HG02970 (cell line): ENCODE measurements around the gene SEMA3A.
"Not testable (repeated sequence)": the region's sequence is repeated elsewhere in the genome, so short reads cannot be mapped to it uniquely, and the experiment has no call there.

Experiments used
- ATAC-seq: cut with Tn5 transposase; IDR thresholded peaks from one replicate; pipeline ENCODE4 v1.9.1; 2021; ENCODE audit warnings: mild to moderate bottlenecking, moderate library complexity, moderate number of reproducible peaks; ENCODE audit not compliant: unreplicated experiment, low FRiP score

SEMA3A gene

DNA sequence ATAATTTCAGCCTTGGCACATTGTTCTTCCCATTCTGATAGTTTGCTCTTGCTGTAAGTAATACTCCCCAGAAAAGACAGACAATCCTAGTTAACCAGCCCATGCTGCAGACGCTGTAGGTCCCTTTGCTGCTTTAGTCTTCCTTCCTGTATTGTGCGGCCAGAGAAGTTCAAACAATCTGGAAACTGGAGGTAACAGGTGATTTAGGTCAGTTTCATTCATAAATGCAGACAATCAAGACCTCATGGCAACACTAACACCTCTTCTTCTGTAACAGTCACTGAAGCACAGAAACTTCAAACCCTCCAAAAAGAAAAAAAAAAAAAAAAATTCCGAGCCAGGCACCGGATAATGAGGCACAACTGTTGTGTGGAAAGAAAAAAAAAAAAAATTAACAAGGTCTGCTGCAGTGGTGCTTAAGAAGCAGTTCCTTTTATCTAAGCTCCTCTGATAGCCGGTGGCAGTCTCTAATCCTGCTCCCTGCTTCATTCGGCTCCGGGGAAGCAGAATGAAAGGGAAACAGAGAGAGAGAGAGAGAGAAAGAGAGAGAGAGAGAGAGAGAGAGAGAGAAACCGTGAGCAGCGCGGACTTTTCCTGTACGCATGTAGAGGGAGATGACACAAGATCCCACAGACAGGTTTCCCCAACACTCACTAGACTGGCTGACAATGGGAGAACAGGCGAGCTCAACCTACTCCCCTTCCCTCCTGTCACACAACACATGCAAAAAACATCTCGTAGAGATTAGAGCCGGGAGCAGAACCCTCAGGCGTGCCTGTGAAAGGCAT is at the start of gene SEMA3A:
TSS of gene SEMA3A (minus strand) at position 306 of the 788 bp plus-strand sequence. CDS start at position 103, 203 bp downstream.
- no peak for ATAC-seq

DNA sequence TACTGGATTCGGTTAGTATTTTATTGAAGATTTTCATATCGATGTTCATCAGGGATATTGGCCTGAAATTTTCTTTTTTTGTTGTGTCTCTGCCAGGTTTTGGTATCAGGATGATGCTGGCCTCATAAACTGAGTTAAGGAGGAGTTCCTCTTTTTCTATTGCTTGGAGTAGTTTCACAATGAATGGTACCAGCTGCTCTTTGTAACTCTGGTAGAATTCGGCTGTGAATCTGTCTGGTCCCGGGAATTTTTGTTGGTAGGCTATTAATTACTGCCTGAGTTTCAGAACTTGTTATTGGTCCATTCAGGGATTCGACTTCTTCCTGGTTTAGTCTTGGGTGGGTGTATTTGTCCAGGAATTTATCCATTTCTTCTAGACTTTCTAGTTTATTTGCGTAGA is 48.4 kb upstream of the SEMA3A start:
- not testable (repeated sequence) for ATAC-seq

DNA sequence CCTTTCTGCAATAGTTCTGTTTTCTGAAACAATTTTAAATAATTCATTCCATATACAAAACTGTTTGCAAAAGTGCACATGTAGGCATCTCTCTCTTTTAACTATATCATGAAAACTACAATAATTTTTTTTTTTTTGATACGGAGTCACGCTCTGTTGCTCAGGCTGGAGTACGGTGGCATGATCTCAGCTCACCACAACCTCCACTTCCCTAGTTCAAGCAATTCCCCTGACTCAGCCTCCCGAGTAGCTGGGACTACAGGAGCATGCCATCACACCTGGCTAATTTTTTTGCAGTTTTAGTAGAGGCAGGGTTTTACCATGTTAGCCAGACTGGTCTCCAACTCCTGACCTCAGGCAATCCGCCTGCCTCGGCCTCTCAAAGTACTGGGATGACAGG is 44.0 kb upstream of the SEMA3A start:
- ATAC-seq: no peak

DNA sequence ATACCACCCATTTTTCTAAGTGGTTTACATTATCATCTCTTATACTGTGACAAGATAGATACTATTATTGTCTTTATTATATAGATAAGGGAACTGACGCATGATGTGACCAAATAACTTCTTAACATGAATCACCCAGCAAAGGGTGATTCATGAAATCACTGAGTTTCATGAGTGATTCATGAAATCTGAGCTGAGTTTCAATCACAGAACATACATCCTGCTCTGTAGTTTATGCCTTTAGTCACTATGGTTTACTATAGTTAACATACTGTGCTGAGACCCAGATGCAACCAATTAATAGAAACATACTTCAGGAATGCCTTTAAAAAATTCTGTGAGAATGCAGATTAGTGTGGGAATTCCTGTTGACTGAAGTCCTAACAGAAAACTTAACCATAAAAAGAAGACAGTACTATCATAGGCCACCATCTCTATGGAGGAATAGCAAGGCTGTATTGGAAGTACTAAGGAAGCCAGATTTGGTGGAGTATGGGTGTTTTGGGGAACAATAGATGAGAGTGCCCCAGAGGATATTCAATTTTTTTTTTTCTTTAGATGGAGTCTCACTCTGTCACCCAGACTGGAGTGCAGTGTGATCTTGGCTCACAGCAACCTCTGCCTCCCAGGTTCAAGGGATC is 43.1 kb upstream of the SEMA3A start:
- no peak for ATAC-seq

DNA sequence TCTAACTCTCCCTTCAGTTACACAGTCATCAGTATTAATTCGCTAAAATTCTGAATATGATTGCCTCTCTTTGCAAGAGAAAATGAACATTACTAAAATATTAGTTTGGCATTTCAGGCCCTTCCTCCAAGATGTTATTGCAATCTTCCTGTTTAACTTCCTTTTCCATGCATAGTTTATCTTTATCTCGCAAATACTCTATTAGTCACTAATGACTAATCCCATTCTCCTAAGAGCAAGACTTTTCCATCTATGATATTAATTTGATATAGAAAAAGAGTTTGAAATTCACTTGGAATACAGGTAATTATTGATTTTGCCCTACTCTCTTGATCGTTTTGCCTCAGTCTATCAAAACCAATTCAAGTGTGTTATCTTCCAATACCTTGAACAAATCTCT is 41.8 kb upstream of the SEMA3A start:
- ATAC-seq: no peak

DNA sequence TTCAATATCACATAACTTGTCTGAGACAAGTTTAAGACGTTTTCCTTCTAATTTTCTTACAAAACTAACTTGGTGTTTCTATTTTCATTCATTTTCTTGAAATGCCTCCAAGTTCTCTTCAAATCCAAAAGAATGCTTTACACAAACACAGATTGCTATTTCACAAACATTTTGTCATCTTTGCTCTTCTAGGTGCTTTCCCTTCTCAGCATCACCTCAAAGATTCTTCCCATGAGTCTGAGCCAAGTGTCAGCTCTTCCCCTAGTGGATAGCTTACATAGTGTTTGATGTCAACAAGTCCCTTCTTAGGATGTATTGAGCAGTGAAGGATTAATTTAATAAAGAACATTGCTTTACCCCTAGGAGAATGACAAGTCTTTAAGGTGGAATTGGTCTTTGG is 38.1 kb upstream of the SEMA3A start:
- ATAC-seq: no peak

DNA sequence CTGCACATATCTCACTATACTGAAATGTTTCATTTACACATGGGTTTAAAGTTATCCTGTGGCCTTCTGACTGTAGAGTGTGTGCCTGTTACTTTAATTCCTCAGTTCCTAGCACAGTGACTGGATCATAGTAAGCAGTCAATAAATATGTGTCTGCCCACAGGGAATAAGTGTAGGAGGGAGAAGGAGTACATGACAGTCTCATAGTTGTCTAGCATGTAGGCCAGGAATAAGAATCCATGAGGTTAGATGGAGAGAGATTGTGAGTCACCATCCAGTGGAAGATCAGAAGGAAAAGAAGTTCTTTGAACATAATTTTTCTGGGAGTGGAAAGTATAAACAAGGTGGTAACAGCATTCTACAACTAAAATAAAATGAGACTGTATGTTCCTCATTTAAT is 36.6 kb upstream of the SEMA3A start:
- ATAC-seq: no peak

DNA sequence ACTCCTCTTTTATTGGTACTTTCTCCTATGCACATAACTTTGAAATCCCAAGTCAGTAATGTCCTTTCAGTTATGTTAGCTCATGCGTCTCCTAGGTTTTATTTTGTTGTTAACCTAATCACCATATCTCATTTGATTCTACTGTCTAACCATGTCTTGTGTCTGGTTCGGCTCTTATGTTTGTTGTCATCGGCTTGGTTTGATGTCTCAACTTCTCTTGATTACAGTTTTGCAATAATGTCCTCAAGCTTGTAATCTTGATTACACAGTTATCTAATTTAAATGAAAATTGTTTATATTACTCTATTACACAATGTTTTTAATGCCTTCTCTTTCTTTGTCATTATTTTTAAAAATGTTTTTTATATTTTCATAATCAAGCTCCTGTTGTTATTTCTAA is 35.9 kb upstream of the SEMA3A start:
- ATAC-seq: no peak

DNA sequence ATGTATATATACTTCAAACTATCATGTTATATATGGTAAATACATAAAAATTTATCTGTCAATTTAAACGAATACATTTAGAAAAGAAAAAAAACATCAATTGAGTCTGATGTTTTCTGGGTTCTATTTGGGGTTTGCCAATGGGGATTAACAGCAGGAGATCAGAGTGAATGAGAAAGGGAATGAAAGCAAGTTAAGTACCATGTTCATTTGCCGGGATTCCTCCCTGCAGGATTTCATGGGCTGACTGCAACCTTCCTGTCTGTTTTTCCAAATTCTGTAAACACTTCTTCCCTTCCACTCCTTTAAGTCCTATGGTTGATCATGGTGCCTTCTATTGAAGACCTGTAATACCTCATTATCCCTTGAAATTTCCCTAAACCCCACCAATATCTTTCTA is 33.9 kb upstream of the SEMA3A start:
- no peak for ATAC-seq

DNA sequence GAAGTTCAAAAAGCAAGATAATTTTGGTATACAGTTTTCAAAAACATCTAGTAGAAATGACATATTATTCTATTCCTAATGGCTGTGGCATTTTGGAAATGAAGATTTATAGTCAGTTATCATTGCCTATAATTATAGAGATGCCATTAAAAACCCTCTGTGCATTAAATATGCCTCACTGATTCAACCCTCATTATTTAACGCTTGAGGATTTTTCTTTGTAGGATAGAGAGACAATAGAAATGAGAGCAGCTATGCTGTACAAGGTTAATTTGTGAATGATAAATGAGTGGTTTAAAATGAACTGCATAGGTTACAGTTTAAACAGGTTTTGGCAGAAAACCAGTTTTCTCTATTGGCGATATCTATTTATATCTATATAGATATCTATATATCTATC is 32.2 kb upstream of the SEMA3A start:
- ATAC-seq: no peak

DNA sequence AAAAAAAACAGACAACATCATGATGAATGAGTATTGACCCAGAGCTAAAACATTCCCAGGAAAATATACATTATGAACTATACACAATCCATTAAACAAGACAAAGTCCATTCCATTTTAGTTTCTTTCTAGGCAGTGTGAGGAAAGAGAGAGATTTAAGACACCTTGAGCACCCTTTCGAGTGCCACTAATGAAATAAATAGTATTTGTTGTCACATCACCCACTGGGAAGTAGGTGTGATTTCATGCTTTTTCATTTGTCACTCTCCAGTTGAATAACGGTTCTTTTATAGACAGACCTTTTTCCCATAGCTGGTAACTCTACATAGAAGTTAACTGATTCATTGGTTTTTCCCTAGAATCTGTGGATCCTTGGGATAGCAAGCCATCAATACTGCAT is 29.9 kb upstream of the SEMA3A start:
- no peak for ATAC-seq

DNA sequence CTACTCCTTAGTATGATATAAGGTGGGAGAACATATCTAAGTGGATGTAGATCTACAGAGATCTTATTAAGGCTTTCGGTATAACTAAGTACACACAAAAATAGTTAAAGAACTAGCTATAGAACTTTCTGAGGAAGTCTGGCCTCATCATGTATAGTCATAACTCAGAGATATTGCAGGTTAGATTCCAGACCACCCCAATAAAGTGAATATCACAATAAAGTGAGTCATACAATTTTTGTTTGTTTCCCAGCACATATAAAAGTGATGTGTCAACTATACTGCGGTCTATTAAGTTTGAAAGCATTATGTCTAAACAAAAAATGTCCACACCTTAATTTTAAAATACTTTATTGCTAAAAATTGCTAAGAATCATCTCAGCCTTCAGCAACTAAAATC is 24.7 kb upstream of the SEMA3A start:
- ATAC-seq: no peak

DNA sequence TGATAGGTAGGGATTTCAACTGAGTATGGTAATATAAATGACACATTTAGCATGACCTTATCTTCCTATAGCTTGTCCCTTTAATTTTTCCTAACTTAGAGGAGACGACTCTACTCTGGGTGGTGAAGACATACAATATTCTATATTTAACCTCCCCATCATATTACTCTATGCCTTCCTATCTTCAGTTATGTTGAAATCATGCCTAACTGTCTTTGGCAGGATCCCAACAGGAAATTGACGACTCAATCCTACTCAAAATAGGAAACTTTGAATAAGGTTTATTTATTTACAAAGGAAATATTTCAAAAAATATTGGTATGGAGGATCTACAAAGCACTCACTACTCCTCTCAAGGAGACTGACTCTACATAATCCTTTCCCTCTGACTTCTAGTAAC is 24.1 kb upstream of the SEMA3A start:
- no peak for ATAC-seq

DNA sequence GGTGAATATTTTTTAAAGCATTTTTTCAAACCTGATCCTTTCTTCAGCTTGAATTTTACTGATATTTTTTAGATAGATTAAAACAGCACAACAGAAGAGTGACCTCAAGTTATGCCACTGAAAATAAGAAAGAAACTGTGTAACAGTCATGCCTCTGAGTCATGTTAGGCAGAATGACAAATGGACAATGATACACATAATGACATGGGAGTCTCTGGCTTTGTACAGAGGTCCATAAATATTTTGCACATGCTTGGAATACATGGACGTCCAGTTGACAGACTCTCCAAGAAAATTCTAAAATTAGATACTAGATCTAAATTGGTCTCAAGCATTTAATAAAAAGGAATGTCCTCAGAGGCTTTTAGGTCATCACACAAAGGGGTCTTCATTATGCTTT is 21.9 kb upstream of the SEMA3A start:
- ATAC-seq: no peak

DNA sequence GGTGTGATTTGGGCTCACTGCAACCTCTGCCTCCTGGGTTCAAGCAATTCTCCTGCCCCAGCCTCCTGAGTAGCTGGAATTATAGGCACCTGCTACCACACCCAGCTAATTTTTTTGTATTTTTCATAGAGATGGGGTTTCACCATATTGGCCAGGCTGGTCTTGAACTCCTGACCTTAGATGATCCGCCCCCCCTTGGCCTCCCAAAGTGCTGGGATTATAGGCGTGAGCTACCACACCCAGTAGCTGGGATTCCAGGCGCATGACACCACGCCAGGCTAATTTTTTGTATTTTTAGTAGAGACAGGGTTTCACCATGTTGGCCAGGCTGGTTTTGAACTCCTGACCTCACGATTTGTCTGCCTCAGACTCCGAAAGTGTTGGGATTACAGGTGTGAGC is 20.2 kb upstream of the SEMA3A start:
- not testable (repeated sequence) for ATAC-seq

DNA sequence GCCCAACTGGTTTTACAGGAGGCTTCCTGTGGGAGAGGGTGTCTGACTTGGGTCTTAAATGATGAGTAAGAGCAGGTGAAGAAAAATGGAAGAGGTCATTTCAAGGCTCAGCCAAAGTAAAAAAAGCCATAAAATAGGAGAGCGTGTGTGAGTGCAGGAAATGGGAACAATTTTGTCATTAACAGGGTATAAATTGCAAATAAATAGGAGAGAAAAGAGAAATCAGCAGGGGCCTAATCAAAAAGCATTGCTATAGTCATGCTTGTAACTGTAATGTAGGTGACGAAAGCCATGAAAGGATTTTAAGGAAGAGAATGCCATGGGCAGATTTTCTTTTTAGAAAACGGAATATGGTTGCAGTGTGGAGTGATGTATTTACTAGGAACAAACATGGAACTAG is 15.7 kb upstream of the SEMA3A start:
- no peak for ATAC-seq

DNA sequence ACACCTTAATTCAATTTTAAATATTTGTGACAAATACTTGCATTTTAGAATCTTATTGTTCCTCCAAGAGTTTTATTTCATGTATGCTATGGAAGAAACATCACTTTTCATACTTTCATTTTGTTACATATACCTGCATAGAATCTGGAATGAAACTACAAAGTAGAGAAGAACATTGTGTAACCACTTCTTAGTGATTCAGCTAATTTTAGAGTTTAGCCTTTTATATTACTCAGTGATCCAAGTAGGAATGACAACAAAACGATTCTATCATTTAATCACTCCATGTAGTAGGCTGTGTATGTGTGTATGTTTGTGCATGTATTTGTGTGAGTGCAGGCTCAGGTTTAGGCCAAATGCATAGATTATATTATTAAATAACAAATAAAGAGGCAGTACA is 14.4 kb upstream of the SEMA3A start:
- no peak for ATAC-seq

DNA sequence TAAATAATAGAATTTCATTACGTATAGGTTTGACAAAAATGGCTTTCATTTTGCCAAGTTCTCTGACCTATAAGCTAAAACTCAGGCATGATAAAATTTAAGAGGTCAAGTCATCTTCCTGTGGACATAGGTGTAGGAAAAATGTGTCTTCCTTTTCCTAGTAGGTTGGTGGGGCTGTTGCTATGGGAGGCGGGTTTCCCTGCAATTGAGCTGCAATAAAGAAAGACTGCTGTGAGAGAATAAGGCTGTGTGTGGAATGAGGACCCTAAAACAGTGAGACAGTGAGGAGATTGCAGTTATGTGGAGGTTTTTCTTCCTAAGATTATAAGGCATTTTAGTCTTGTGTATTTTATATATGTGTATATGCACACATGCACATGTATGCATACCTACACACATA is 13.0 kb upstream of the SEMA3A start:
- no peak for ATAC-seq

DNA sequence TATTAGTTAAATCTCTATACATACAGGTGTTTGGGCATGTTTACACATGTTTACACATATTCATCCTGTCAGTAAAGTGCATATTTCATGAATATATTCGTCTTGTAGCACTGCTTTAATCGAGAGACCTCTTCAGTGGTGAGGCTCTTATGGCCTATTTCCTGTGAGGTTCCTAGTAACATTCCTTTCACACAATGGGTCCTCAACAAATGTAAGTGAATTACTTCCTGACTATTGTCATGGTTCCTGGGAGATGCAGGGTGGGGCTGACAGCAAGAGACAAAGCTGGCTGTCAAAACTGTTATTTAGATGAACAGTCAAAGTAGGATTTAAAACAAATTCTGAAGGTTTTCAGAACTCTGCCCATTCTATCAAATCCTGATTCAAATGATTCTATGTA is 12.4 kb upstream of the SEMA3A start:
- ATAC-seq: no peak

DNA sequence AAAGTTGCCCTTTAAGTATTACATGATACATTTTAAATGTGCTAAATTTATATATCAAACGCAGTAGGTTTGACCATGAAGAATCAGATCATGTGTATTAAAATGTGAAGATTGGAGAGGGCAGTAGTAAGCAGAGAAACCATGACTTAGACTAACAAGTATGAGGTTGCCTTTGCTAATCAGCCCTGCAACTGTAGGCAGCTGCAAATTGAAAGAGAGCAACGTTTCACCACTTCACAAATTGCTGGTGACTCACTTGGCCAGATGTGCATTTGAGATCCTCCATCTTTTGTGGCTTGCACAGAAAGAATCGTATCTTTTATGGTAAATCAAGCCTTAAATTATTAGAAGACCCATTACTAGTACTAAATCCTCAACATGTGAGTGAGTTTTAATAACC is 10.1 kb upstream of the SEMA3A start:
- ATAC-seq: no peak

DNA sequence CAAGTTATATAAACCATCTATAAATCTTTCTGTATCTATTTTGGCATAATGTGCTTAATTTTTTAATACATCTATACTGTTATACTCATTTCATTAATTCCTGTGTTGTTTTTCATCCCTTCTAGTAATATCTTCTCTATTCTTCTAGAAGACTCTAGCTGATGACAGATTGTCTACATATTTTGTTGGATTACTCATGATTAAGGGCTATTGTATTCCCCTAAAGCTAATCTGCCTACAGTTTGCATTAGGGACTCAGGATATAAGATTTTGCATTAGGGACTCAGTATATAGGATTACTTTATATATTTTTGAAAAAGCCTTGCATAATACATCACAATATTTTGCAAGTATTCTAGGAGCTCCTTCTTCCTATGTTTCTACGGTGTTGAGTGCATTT is 8.3 kb upstream of the SEMA3A start:
- ATAC-seq: no peak

DNA sequence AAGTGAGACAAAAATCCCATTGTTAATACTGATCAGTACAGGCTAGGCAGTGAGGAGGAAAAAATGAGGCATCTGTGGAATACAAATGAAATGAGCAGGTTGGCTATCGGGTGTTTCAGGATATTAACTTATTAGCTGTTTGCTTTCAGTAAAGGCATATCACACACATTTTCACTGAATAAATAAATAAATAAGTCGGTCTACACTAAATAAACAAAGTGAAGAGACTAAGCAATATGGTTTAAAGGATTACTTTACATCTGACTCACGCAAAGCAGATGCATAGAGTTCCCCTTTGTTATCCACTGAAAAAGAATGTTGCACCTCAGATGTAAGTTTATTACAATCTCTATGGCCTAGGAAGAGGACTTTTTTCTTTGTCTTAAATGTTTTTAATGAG is 6.3 kb upstream of the SEMA3A start:
- no peak for ATAC-seq
